Fibroblast of the aortic adventitia (primary cell): ENCODE measurements around the gene SH2D2A. TPM values are rescaled to one million over a fixed set of nuclear protein-coding genes. Genes with fewer than 3 reads are reported as not detected.

Source experiments
- DNase-seq: peaks from one replicate; pipeline ENCODE4 v3.0.0-alpha.2; 2010; ENCODE audit warnings: low read depth
- H3K4me3 ChIP-seq: 2 replicates; pipeline ENCODE4 v1.5.1; 2011; ENCODE audit warnings: low read depth, mild to moderate bottlenecking, control low read depth, low read length, moderate library complexity
- total RNA-seq: library from RNA; depleted of rRNA; stranded (reverse); fragments of >200 nt; gene quantifications from 2 replicates; pipeline ENCODE4 v1.2.3, GENCODE V29; 2012; ENCODE audit warnings: low replicate concordance
- TF ChIP-seq, protein P1 (sequence below): IDR thresholded peaks from 2 replicates; pipeline ENCODE4 v1.5.1; 2011; ENCODE audit warnings: mild to moderate bottlenecking, low read length, control low read depth, inconsistent platforms; ENCODE audit not compliant: insufficient read depth

SH2D2A gene
- total RNA-seq, 1 donor = not detected

DNA sequence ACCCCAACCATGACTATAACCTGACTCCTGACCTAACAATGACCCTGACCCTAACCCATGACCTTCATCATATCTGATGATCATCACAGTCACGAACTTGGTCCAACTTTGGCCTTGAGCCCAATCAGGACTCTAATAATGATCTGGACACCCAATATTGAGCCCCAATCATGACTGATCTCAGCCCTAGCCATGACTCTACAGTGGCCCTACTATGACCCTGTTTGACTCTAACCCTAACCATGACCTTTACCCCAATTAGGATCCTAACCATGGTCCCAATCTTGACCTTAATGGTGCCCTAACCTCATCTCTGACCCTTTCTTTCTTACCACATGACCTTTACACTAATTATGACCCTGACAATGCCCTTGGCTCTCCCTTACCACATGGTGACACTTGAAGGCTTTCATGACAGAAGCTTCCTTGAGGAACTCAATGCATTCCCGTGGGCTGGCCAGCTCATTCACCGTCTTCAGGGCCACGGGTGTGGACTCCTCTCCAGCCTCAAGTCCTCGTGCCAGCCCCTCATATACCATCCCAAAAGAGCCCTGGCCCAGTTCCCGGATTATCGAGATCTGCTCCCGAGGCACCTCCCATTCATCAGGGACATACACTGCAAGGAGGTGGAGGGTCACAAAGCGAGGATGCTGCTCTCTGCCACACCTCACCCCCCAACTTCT is 26.1 kb upstream of the SH2D2A start:
- TF ChIP-seq, protein P1, sequence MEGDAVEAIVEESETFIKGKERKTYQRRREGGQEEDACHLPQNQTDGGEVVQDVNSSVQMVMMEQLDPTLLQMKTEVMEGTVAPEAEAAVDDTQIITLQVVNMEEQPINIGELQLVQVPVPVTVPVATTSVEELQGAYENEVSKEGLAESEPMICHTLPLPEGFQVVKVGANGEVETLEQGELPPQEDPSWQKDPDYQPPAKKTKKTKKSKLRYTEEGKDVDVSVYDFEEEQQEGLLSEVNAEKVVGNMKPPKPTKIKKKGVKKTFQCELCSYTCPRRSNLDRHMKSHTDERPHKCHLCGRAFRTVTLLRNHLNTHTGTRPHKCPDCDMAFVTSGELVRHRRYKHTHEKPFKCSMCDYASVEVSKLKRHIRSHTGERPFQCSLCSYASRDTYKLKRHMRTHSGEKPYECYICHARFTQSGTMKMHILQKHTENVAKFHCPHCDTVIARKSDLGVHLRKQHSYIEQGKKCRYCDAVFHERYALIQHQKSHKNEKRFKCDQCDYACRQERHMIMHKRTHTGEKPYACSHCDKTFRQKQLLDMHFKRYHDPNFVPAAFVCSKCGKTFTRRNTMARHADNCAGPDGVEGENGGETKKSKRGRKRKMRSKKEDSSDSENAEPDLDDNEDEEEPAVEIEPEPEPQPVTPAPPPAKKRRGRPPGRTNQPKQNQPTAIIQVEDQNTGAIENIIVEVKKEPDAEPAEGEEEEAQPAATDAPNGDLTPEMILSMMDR = no peak
- no peak for DNase-seq
- no peak overlapping the region for H3K4me3 ChIP-seq

DNA sequence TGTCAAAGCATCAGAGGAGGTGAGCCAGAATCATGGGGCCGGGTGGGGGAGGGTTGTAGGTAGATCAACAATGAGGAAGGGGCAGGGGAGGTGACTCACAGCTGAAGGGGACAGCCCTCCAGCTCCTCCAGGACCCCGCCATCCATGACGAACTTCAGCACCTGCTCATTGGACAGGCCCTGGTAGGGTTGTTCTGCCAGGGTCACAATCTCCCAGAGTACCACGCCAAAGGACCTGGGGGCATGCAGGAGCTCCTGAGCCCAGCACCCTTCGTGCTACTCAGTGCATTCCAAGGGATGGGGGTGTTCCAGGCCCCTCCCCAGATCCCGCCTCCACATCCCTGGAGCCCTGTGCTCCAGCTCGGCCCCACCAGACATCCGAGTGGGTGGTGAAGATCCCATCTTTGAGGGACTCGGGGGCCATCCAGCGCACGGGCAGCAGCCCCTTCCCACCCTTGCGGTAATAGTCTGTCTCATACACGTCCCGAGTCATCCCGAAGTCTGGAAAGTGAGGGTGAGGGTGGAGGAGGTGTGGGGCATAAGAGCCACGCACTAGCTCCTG is 24.7 kb upstream of the SH2D2A start:
- H3K4me3 ChIP-seq = no peak overlapping the region
- no peak for DNase-seq
- TF ChIP-seq, protein P1 = no peak

DNA sequence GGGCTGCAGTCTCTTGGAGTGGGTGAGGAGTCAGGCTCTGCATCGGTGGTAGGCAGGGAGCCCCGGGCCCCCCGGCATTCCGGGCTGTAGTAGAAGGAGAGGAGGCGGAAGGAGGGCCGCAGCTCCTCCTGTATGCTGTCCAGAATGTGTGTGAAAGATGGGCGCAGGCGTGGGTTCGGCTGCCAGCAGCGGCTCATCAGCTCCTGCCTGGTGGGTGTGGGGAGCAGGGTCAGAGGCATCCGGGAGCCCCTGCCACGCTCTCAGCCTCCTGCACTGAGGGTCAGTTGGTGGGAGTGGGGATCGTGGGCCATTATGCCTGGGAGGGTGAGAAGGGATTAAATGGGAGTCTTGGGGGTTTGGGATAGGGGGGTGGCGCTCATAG is 24.2 kb upstream of the SH2D2A start:
- no peak for DNase-seq
- TF ChIP-seq, protein P1 = no peak
- no peak overlapping the region for H3K4me3 ChIP-seq

DNA sequence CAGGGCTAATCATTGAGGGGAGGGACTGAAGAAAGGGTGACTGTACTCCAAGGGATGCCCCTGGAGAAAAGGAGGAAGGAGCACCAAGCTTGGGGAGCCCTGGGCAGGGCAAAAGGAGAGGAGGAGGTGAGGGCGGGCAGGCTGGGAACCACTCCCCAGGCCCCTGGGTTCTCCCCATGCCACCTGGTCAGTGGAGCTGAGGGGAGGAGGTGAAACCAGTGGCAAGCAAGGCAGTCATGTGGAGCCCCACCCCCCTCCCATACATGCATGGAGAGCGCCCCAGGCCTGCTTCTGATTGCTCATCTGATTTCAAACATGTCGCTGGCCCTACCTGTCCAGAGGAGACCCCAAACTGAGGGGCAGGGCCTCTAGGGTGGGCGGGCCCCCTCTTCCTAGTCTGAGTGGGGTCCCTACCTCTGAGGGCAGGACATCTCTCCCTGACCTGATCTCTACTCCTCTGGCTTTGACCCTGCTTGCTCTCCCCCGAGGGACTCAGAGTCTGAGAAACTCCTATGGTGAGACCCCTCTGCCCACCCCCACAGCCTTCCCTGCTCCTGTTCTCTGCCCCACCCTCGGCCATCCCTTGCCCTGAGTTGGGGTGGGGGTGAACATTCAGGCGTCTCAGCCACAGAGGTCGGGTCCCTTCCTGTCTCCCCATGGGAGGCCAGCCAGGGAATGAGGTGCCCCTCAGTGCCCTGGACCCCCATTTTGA is 23.7 kb upstream of the SH2D2A start:
- no peak for DNase-seq
- H3K4me3 ChIP-seq = no peak overlapping the region
- TF ChIP-seq, protein P1 = no peak

DNA sequence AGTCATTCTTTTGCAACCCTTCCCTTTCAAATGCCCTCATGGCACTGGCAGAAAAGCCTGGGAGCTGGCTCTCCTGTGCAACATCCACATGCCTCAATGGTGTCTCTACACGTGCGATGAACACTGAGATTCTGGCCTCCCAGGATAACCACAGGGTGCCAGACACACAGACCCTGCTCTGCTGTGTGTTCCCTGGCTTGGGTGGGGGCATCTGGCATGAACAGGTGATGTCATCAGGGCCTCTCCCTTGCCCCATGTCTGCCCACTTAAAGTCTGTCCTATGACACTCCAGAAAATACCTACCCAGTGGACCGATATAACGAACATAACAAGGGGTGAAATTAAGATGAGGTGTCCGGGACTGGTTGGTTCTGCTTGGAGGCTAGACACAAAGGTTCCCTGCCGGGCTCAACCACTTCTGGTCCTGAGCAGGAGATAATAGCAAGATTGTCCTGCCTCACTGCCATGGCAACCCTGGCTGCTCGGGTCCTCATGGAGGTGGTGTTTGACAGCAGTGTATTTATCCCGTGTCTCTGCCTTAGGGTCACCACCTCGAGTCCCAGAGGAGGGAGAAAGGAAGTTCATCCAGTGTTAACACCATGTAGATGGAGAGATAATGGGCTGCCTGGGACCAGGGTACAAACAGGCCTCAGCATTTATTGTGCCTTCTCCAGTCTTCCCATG is 22.9 kb upstream of the SH2D2A start:
- H3K4me3 ChIP-seq = no peak overlapping the region
- TF ChIP-seq, protein P1 = no peak
- DNase-seq = no peak

DNA sequence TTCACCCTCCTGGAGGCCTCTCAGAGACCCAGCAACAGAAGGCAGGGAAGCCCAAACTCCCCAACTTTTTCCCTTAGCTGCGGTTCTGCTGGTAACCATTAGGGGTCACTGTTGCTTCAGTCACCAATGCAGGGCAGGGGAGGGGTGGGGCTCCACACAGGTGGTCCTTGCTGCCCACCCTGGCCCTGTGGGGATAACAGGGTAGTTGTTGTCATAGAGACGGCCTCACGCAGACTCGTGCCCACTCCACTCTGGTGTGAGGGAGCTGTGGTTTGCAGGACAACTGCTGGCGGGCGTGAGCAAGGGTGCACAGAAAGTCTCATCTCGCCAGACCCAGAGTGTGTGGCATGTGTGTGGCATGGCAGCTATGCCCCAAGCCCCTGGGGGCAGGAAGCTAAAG is 22.3 kb upstream of the SH2D2A start:
- no peak overlapping the region for H3K4me3 ChIP-seq
- peak; percentile 25 for DNase-seq
- TF ChIP-seq, protein P1 = peak; percentile 94
